GM12892 (cell line): ENCODE measurements around the gene TOGARAM1.

Source experiments
- POLR2A ChIP-seq: IDR thresholded peaks from 2 replicates; pipeline ENCODE4 v1.6.1; 2011; ENCODE audit warnings: low read depth, low read length, control low read depth
- POLR2AphosphoS5 ChIP-seq: IDR thresholded peaks from 2 replicates; pipeline ENCODE4 v1.6.1; 2011; ENCODE audit warnings: low read depth, low read length, control low read depth

DNA sequence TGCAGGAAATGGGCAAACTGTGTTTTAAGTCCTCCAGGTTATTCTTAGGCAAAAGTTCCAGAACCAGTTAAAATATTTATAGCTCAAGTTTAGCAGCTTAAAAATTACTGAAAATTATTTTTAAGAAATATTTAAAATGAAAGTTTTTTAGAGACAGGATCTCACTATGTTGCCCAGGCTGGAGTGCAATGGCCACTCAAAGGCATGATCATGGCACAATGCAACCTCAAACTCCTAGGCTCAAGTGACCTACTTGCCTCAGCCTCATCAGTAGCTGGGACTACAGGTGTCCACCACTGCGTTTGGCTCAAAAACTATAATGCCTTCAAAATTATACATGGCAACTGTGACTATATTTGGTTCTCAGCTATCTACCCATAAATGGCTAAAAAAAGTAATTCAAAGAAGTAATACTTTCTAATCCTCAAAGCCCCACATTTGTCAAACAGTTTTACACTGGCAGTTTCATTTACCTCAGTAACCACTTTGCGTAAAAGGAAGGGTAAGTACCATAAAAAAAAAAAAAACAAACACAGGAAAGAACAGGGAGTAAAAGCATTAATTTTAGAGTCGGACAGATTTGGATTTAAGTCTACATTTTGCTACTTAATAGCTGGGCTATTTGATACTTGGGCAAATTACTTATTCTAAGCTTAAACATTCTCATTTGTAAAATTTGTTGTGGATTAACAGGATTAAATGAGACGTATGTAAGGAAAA, 9.4 kb upstream of the TOGARAM1 start:
- TF ChIP-seq POLR2A, result no peak
- TF ChIP-seq POLR2AphosphoS5, result no peak
